HepG2 (cell line): Measurements from ENCODE around the gene AP5Z1. TPM values are rescaled to one million over a fixed set of nuclear protein-coding genes. Genes with fewer than 3 reads are reported as not detected.
A peak's percentile ranks its signal among the peaks of the same experiment; 100 is the strongest.

Experiments used
- GATAD2A ChIP-seq: IDR thresholded peaks from 2 replicates; pipeline ENCODE4 v1.6.1; 2016
- HDAC2 ChIP-seq: sonication (generic); formaldehyde crosslinking; IDR thresholded peaks from 2 replicates; pipeline ENCODE4 v1.4.0; 2020; ENCODE audit warnings: missing genetic modification reagents
- LCORL ChIP-seq, 2 experiments: fragments of 450-650 bp in 1 of 2; sonication (generic) in 1 of 2; formaldehyde crosslinking in 1 of 2; IDR thresholded peaks; 2 replicates each; pipeline versions ENCODE4 v1.5.0 to v1.6.1; 2017 to 2020; ENCODE audit warnings: antibody characterized with exemption in 1 of 2, missing genetic modification reagents in 1 of 2
- NCOR1 ChIP-seq: fragments of 200-600 bp; sonication (generic); IDR thresholded peaks from 2 replicates; pipeline ENCODE4 v1.7.0; 2017; ENCODE audit warnings: antibody characterized with exemption, low read length, borderline replicate concordance
- PHF21A ChIP-seq: sonication (generic); formaldehyde crosslinking; IDR thresholded peaks from 2 replicates; pipeline ENCODE4 v1.5.0; 2020; ENCODE audit warnings: mild to moderate bottlenecking, missing genetic modification reagents
- ZFP41 ChIP-seq: sonication (generic); formaldehyde crosslinking; IDR thresholded peaks from 2 replicates; pipeline ENCODE4 v1.4.0; 2020; ENCODE audit warnings: mild to moderate bottlenecking, missing genetic modification reagents, borderline replicate concordance
- ZNF12 ChIP-seq: sonication (generic); formaldehyde crosslinking; IDR thresholded peaks from 2 replicates; pipeline ENCODE4 v1.5.0; 2020; ENCODE audit warnings: missing genetic modification reagents
- ZNF331 ChIP-seq: sonication (generic); formaldehyde crosslinking; IDR thresholded peaks from 2 replicates; pipeline ENCODE4 v1.4.0; 2020; ENCODE audit warnings: missing genetic modification reagents
- polyA plus RNA-seq, 8 experiments: library from polyadenylated mRNA; depleted of rRNA in 3 of 8; stranded (reverse) in 7 of 8; unstranded in 1 of 8; fragments of >200 nt; fragmentation: Illumina TruSeq in 4 of 8; extraction: Trizol in 4 of 8; gene quantifications; 2 replicates each; pipeline versions ENCODE4 v1.2.1 to v1.2.3, GENCODE V29; 2011 to 2016; ENCODE audit warnings: low read depth in 4 of 8, missing spikeins in 1 of 8, mixed read lengths in 1 of 8; ENCODE audit not compliant: insufficient read depth in 1 of 8
- total RNA-seq, 5 experiments: library from RNA; depleted of rRNA; stranded (reverse); fragments of >200 nt; fragmentation: Illumina TruSeq; extraction: Trizol; gene quantifications; 2 replicates each; pipeline ENCODE4 v1.2.3, GENCODE V29; 2016; ENCODE audit warnings: low read depth in 1 of 5
- TF ChIP-seq, protein P1 (sequence below): sonication (generic); formaldehyde crosslinking; IDR thresholded peaks from 2 replicates; pipeline ENCODE4 v1.9.0; 2021; ENCODE audit warnings: mild to moderate bottlenecking, missing genetic modification reagents
- TF ChIP-seq, protein P2 (sequence below): sonication (generic); formaldehyde crosslinking; IDR thresholded peaks from 2 replicates; pipeline ENCODE4 v1.5.0; 2020; ENCODE audit warnings: mild to moderate bottlenecking, missing genetic modification reagents, moderate library complexity
- TF ChIP-seq, protein P3 (sequence below): sonication (generic); formaldehyde crosslinking; IDR thresholded peaks from 2 replicates; pipeline ENCODE4 v1.4.0; 2020; ENCODE audit warnings: missing genetic modification reagents, borderline replicate concordance
- TF ChIP-seq, protein P4 (sequence below): sonication (generic); formaldehyde crosslinking; IDR thresholded peaks from 2 replicates; pipeline ENCODE4 v1.4.0; 2020; ENCODE audit warnings: missing genetic modification reagents, borderline replicate concordance

AP5Z1 gene
- total and polyA plus RNA-seq, 2 of the 13 experiments (the other 11 are each of a cell fraction or from before 2014, with no cell fraction given) = 9.3 to 15.1 TPM

DNA sequence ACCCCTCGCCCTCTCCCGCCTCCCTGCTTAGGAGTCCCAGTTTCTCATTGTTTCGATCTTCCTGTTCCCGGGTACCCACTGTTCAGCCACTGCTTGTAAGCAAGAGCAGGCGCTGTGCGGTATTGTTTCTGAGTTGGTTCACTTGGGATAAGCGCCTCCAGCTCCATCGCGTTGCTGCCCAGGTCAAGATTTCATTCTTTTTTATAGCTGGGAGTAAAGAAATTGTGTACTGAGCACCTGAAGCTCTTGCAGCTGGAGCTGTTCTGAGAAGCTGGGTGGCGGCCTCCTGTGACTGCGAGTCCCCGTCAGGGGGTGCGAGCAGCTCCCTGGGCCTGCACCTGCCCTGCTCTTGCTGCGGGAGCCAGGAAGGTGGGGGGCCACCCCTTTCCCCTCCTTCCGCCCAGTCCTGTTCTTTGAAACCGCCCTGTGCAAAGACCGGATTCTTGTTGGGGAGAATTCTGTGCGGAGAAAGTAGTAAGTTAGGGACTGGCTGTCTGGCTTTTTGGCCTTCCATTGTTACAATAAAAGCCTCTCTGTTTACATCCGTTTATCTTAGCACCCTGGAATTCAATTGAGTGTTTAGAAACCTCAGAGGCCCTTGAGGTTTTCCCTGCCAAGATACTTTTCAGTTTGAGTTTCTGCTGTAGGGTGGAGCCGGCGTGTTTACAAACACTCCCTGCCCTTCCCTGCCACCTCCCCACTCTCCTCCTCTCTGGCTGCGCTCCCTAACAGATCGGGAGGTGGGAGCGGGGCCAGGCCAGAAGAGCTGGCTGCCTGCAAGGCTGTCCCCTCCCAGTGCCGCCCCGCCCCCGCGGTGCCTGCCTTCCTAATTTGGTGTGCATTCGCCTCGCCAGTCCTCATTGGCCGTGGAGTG is 30.8 kb upstream of the AP5Z1 start (continued):
- TF ChIP-seq, protein P1, sequence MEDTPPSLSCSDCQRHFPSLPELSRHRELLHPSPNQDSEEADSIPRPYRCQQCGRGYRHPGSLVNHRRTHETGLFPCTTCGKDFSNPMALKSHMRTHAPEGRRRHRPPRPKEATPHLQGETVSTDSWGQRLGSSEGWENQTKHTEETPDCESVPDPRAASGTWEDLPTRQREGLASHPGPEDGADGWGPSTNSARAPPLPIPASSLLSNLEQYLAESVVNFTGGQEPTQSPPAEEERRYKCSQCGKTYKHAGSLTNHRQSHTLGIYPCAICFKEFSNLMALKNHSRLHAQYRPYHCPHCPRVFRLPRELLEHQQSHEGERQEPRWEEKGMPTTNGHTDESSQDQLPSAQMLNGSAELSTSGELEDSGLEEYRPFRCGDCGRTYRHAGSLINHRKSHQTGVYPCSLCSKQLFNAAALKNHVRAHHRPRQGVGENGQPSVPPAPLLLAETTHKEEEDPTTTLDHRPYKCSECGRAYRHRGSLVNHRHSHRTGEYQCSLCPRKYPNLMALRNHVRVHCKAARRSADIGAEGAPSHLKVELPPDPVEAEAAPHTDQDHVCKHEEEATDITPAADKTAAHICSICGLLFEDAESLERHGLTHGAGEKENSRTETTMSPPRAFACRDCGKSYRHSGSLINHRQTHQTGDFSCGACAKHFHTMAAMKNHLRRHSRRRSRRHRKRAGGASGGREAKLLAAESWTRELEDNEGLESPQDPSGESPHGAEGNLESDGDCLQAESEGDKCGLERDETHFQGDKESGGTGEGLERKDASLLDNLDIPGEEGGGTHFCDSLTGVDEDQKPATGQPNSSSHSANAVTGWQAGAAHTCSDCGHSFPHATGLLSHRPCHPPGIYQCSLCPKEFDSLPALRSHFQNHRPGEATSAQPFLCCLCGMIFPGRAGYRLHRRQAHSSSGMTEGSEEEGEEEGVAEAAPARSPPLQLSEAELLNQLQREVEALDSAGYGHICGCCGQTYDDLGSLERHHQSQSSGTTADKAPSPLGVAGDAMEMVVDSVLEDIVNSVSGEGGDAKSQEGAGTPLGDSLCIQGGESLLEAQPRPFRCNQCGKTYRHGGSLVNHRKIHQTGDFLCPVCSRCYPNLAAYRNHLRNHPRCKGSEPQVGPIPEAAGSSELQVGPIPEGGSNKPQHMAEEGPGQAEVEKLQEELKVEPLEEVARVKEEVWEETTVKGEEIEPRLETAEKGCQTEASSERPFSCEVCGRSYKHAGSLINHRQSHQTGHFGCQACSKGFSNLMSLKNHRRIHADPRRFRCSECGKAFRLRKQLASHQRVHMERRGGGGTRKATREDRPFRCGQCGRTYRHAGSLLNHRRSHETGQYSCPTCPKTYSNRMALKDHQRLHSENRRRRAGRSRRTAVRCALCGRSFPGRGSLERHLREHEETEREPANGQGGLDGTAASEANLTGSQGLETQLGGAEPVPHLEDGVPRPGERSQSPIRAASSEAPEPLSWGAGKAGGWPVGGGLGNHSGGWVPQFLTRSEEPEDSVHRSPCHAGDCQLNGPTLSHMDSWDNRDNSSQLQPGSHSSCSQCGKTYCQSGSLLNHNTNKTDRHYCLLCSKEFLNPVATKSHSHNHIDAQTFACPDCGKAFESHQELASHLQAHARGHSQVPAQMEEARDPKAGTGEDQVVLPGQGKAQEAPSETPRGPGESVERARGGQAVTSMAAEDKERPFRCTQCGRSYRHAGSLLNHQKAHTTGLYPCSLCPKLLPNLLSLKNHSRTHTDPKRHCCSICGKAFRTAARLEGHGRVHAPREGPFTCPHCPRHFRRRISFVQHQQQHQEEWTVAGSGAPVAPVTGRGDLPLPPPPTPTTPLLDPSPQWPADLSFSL (CRISPR knock-in tag) = no peak
- TF ChIP-seq, protein P2, sequence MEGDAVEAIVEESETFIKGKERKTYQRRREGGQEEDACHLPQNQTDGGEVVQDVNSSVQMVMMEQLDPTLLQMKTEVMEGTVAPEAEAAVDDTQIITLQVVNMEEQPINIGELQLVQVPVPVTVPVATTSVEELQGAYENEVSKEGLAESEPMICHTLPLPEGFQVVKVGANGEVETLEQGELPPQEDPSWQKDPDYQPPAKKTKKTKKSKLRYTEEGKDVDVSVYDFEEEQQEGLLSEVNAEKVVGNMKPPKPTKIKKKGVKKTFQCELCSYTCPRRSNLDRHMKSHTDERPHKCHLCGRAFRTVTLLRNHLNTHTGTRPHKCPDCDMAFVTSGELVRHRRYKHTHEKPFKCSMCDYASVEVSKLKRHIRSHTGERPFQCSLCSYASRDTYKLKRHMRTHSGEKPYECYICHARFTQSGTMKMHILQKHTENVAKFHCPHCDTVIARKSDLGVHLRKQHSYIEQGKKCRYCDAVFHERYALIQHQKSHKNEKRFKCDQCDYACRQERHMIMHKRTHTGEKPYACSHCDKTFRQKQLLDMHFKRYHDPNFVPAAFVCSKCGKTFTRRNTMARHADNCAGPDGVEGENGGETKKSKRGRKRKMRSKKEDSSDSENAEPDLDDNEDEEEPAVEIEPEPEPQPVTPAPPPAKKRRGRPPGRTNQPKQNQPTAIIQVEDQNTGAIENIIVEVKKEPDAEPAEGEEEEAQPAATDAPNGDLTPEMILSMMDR = 0 out of 2 replicates have a peak, but pooled peaks have one; percentile 3
- no peak for TF ChIP-seq ZFP41 (CRISPR knock-in tag)
- TF ChIP-seq PHF21A (CRISPR knock-in tag) = peak; percentile 56; the same call in 1 of the 2 replicates
- TF ChIP-seq HDAC2 = 0 out of 2 replicates have a peak, but pooled peaks have one; percentile 27
- peak; percentile 67 for TF ChIP-seq ZNF331 (CRISPR knock-in tag)
- TF ChIP-seq, protein P3, sequence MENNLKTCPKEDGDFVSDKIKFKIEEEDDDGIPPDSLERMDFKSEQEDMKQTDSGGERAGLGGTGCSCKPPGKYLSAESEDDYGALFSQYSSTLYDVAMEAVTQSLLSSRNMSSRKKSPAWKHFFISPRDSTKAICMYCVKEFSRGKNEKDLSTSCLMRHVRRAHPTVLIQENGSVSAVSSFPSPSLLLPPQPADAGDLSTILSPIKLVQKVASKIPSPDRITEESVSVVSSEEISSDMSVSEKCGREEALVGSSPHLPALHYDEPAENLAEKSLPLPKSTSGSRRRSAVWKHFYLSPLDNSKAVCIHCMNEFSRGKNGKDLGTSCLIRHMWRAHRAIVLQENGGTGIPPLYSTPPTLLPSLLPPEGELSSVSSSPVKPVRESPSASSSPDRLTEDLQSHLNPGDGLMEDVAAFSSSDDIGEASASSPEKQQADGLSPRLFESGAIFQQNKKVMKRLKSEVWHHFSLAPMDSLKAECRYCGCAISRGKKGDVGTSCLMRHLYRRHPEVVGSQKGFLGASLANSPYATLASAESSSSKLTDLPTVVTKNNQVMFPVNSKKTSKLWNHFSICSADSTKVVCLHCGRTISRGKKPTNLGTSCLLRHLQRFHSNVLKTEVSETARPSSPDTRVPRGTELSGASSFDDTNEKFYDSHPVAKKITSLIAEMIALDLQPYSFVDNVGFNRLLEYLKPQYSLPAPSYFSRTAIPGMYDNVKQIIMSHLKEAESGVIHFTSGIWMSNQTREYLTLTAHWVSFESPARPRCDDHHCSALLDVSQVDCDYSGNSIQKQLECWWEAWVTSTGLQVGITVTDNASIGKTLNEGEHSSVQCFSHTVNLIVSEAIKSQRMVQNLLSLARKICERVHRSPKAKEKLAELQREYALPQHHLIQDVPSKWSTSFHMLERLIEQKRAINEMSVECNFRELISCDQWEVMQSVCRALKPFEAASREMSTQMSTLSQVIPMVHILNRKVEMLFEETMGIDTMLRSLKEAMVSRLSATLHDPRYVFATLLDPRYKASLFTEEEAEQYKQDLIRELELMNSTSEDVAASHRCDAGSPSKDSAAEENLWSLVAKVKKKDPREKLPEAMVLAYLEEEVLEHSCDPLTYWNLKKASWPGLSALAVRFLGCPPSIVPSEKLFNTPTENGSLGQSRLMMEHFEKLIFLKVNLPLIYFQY = no peak
- peak; percentile 77 for TF ChIP-seq GATAD2A (CRISPR knock-in tag)
- TF ChIP-seq, protein P4, sequence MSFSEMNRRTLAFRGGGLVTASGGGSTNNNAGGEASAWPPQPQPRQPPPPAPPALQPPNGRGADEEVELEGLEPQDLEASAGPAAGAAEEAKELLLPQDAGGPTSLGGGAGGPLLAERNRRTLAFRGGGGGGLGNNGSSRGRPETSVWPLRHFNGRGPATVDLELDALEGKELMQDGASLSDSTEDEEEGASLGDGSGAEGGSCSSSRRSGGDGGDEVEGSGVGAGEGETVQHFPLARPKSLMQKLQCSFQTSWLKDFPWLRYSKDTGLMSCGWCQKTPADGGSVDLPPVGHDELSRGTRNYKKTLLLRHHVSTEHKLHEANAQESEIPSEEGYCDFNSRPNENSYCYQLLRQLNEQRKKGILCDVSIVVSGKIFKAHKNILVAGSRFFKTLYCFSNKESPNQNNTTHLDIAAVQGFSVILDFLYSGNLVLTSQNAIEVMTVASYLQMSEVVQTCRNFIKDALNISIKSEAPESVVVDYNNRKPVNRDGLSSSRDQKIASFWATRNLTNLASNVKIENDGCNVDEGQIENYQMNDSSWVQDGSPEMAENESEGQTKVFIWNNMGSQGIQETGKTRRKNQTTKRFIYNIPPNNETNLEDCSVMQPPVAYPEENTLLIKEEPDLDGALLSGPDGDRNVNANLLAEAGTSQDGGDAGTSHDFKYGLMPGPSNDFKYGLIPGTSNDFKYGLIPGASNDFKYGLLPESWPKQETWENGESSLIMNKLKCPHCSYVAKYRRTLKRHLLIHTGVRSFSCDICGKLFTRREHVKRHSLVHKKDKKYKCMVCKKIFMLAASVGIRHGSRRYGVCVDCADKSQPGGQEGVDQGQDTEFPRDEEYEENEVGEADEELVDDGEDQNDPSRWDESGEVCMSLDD = no peak
- peak; percentile 36; the same call in 1 of the 2 replicates for TF ChIP-seq NCOR1
- peak; percentile 35; the same call in 1 of the 2 replicates for TF ChIP-seq ZNF12 (CRISPR knock-in tag)
- TF ChIP-seq LCORL (IDR thresholded peaks at IDR 0.05) = no peak
- peak; percentile 91 for TF ChIP-seq LCORL (CRISPR knock-in tag; IDR thresholded peaks at IDR 0.05)
